NT2/D1 (cell line): ENCODE data around the gene CREB3L1.

Experiments
- DNase-seq: peaks from one replicate; pipeline ENCODE4 v3.0.0-alpha.2; 2011; ENCODE audit warnings: low read depth, low spot score
- H3K27me3 ChIP-seq: 2 replicates; pipeline ENCODE4 v1.6.0; 2011; ENCODE audit warnings: mild to moderate bottlenecking; ENCODE audit not compliant: insufficient read length, insufficient read depth
- H3K36me3 ChIP-seq: 2 replicates; pipeline ENCODE4 v1.6.1; 2011; ENCODE audit warnings: mild to moderate bottlenecking, low read length, mixed read lengths; ENCODE audit not compliant: insufficient read depth, insufficient read length
- H3K4me1 ChIP-seq: 2 replicates; pipeline ENCODE4 v1.5.1; 2011; ENCODE audit not compliant: insufficient read depth, insufficient read length
- H3K4me3 ChIP-seq: 2 replicates; pipeline ENCODE4 v1.5.1; 2011; ENCODE audit warnings: low read depth; ENCODE audit not compliant: insufficient read length
- H3K9ac ChIP-seq: 2 replicates; pipeline ENCODE4 v1.6.0; 2011; ENCODE audit warnings: low read depth; ENCODE audit not compliant: insufficient read length
- H3K9me3 ChIP-seq: 2 replicates; pipeline ENCODE4 v1.5.1; 2011; ENCODE audit warnings: mild to moderate bottlenecking, low read length; ENCODE audit not compliant: insufficient read depth
- SUZ12 ChIP-seq: IDR thresholded peaks from 2 replicates; pipeline ENCODE4 v1.6.1; 2011; ENCODE audit not compliant: insufficient read length, insufficient read depth; ENCODE audit errors: extremely low read depth
- YY1 ChIP-seq: IDR thresholded peaks from 2 replicates; pipeline ENCODE4 v1.6.1; 2011; ENCODE audit not compliant: insufficient read length, insufficient read depth
- ZNF274 ChIP-seq: IDR thresholded peaks from 2 replicates; pipeline ENCODE4 v1.6.1; 2011; ENCODE audit warnings: mild to moderate bottlenecking, low read depth, low read length

Gene CREB3L1

GRCh38 chr11:46277622-46278386 lies at the start of gene CREB3L1:
TSS of gene CREB3L1 (plus strand) at chr11:46277662. CDS start at chr11:46278112, 450 bp downstream.
- no peak for TF ChIP-seq SUZ12
- no peak for TF ChIP-seq ZNF274
- no peak for TF ChIP-seq YY1
- no peak for DNase-seq
- no peaks in the 10 kb centered on the region for H3K27me3 ChIP-seq
- peaks cover 31% of the 10 kb centered on the region for H3K36me3 ChIP-seq
- H3K4me1 ChIP-seq: peaks cover 28% of the 10 kb centered on the region
- no peaks in the 10 kb centered on the region for H3K9me3 ChIP-seq
- H3K9ac ChIP-seq: peak within 1 kb of the TSS; percentile 91
- peak within 1 kb of the TSS; percentile 81 for H3K4me3 ChIP-seq

- H3K27me3 ChIP-seq: peaks cover 3% of the 10 kb centered on the region
- H3K4me3 ChIP-seq: no peak overlapping the region
- H3K36me3 ChIP-seq: no peaks in the 10 kb centered on the region
- no peak overlapping the region for H3K9ac ChIP-seq
- DNase-seq: no peak
- peaks cover 7% of the 10 kb centered on the region for H3K9me3 ChIP-seq
- peaks cover 4% of the 10 kb centered on the region for H3K4me1 ChIP-seq
- TF ChIP-seq SUZ12 (no peak), ZNF274 (no peak), YY1 (no peak)
Observed at GRCh38 chr11:46229230-46229629, 48.2 kb upstream of the CREB3L1 start.

GRCh38 chr11:46234311-46234710 lies 43.2 kb upstream of the CREB3L1 start:
- Histone ChIP-seq H3K4me3 (no peak overlapping the region), H3K4me1 (peaks cover 12% of the 10 kb centered on the region), H3K27me3 (peaks cover 23% of the 10 kb centered on the region), H3K36me3 (no peaks in the 10 kb centered on the region), H3K9me3 (peaks cover 11% of the 10 kb centered on the region), H3K9ac (peak overlapping the region; percentile 27)
- TF ChIP-seq ZNF274 (no peak), YY1 (no peak), SUZ12 (no peak)
- DNase-seq: no peak

- H3K9ac ChIP-seq: no peak overlapping the region
- peaks cover 11% of the 10 kb centered on the region for H3K9me3 ChIP-seq
- no peak for TF ChIP-seq YY1
- no peak for TF ChIP-seq SUZ12
- TF ChIP-seq ZNF274: no peak
- H3K36me3 ChIP-seq: no peaks in the 10 kb centered on the region
- H3K4me1 ChIP-seq: peaks cover 16% of the 10 kb centered on the region
- no peak for DNase-seq
- peaks cover 23% of the 10 kb centered on the region for H3K27me3 ChIP-seq
- H3K4me3 ChIP-seq: no peak overlapping the region
Observed at GRCh38 chr11:46235777-46236688, 41.4 kb upstream of the CREB3L1 start.

- DNase-seq: no peak
- Histone ChIP-seq H3K9ac (peak overlapping the region; percentile 71), H3K4me3 (peak overlapping the region; percentile 66), H3K4me1 (peaks cover 16% of the 10 kb centered on the region), H3K9me3 (peaks cover 11% of the 10 kb centered on the region), H3K36me3 (no peaks in the 10 kb centered on the region), H3K27me3 (peaks cover 23% of the 10 kb centered on the region)
- TF ChIP-seq ZNF274 (no peak), YY1 (no peak)
Observed at GRCh38 chr11:46236918-46237247, 40.6 kb upstream of the CREB3L1 start.

- peak; percentile 90 for DNase-seq
- Histone ChIP-seq H3K9ac (peak overlapping the region; percentile 71), H3K4me3 (peak overlapping the region; percentile 66)
Observed at GRCh38 chr11:46237248-46238077, 40.0 kb upstream of the CREB3L1 start.

More at GRCh38 chr11:46237248-46238077, 40.0 kb upstream of the CREB3L1 start:
- no peaks in the 10 kb centered on the region for H3K36me3 ChIP-seq
- H3K27me3 ChIP-seq: peaks cover 23% of the 10 kb centered on the region
- peaks cover 11% of the 10 kb centered on the region for H3K9me3 ChIP-seq
- H3K4me1 ChIP-seq: peaks cover 16% of the 10 kb centered on the region
- TF ChIP-seq SUZ12 (no peak), YY1 (peak; percentile 12)
